Trophoblast cell (in vitro differentiated cells and primary cell): ENCODE data around the gene OR8B3. TPM values are rescaled to one million over a fixed set of nuclear protein-coding genes. Genes with fewer than 3 reads are reported as not detected.

ENCODE experiments used
- DNase-seq, 2 donors: peaks; one replicate each; pipeline ENCODE4 v3.0.0-alpha.2; 2016
- H2AFZ ChIP-seq: 2 replicates; pipeline ENCODE4 v1.6.1; 2013; ENCODE audit warnings: low read length, moderate library complexity, mild to moderate bottlenecking; ENCODE audit not compliant: insufficient read depth, poor library complexity
- H2AK5ac ChIP-seq: 2 replicates; pipeline ENCODE4 v1.6.1; 2013; ENCODE audit warnings: mild to moderate bottlenecking, low read length
- H2BK120ac ChIP-seq: 2 replicates; pipeline ENCODE4 v1.6.1; 2013; ENCODE audit warnings: low read length, mild to moderate bottlenecking, moderate library complexity; ENCODE audit not compliant: insufficient read depth, poor library complexity
- H2BK12ac ChIP-seq: 2 replicates; pipeline ENCODE4 v1.6.1; 2013; ENCODE audit warnings: mild to moderate bottlenecking, low read length, moderate library complexity
- H2BK5ac ChIP-seq: 2 replicates; pipeline ENCODE4 v1.6.1; 2013; ENCODE audit warnings: low read length, low read depth, moderate library complexity, mild to moderate bottlenecking; ENCODE audit not compliant: poor library complexity
- H3K14ac ChIP-seq: 2 replicates; pipeline ENCODE4 v1.6.1; 2013; ENCODE audit warnings: mild to moderate bottlenecking, low read length
- H3K18ac ChIP-seq: 2 replicates; pipeline ENCODE4 v1.6.1; 2013; ENCODE audit warnings: mild to moderate bottlenecking, low read length
- H3K23ac ChIP-seq: 2 replicates; pipeline ENCODE4 v1.6.1; 2013; ENCODE audit warnings: low read length
- H3K27ac ChIP-seq: 2 replicates; pipeline ENCODE4 v1.5.1; 2013; ENCODE audit warnings: low read depth, mild to moderate bottlenecking, inconsistent platforms, low read length, moderate library complexity
- H3K27me3 ChIP-seq: 2 replicates; pipeline ENCODE4 v1.6.1; 2013; ENCODE audit warnings: inconsistent platforms, mild to moderate bottlenecking, low read length, moderate library complexity; ENCODE audit not compliant: insufficient read depth
- H3K36me3 ChIP-seq, 2 experiments: 1 replicate in 1 of 2; 2 replicates in 1 of 2; pipeline ENCODE4 v1.6.1; 2013; ENCODE audit warnings: low read length in 2 of 2, mild to moderate bottlenecking in 2 of 2, moderate library complexity in 1 of 2; ENCODE audit not compliant: insufficient read depth in 2 of 2, control insufficient read depth in 1 of 2
- H3K4ac ChIP-seq: 2 replicates; pipeline ENCODE4 v1.6.1; 2013; ENCODE audit warnings: low read depth, mild to moderate bottlenecking, low read length, moderate library complexity
- H3K4me1 ChIP-seq, 2 experiments: 1 replicate in 1 of 2; 2 replicates in 1 of 2; pipeline ENCODE4 v1.6.1; 2013; ENCODE audit warnings: low read length in 2 of 2, mild to moderate bottlenecking in 2 of 2, moderate library complexity in 1 of 2; ENCODE audit not compliant: insufficient read depth in 2 of 2, control insufficient read depth in 1 of 2
- H3K4me2 ChIP-seq: 2 replicates; pipeline ENCODE4 v1.6.1; 2013; ENCODE audit warnings: inconsistent platforms, mild to moderate bottlenecking, low read length, moderate library complexity
- H3K4me3 ChIP-seq: 2 replicates; pipeline ENCODE4 v1.5.1; 2013; ENCODE audit warnings: mild to moderate bottlenecking, low read depth, low read length, inconsistent platforms
- H3K79me1 ChIP-seq: one replicate; pipeline ENCODE4 v1.6.1; 2013; ENCODE audit warnings: low read length
- H3K79me2 ChIP-seq: 2 replicates; pipeline ENCODE4 v1.6.1; 2013; ENCODE audit warnings: low read length, mild to moderate bottlenecking; ENCODE audit not compliant: control insufficient read depth, insufficient read depth, poor library complexity
- H3K9ac ChIP-seq: 2 replicates; pipeline ENCODE4 v1.6.1; 2013; ENCODE audit warnings: mild to moderate bottlenecking, low read length
- H3K9me3 ChIP-seq: 2 replicates; pipeline ENCODE4 v1.6.1; 2013; ENCODE audit warnings: low read depth, mild to moderate bottlenecking, control low read depth, inconsistent platforms, low read length; ENCODE audit not compliant: insufficient read depth
- H4K12ac ChIP-seq: 2 replicates; pipeline ENCODE4 v1.6.1; 2013; ENCODE audit warnings: low read depth, mild to moderate bottlenecking, low read length, moderate library complexity
- H4K8ac ChIP-seq: 2 replicates; pipeline ENCODE4 v1.6.1; 2013; ENCODE audit warnings: low read depth, mild to moderate bottlenecking, low read length, moderate library complexity
- H4K91ac ChIP-seq: one replicate; pipeline ENCODE4 v1.6.1; 2013; ENCODE audit warnings: low read depth, mild to moderate bottlenecking, low read length, moderate library complexity
- WGBS: extraction: QIAGEN DNeasy Blood & Tissue Kit; methylation state at CpG from one replicate; pipeline ENCODE4 v1.1.7; 2013; ENCODE audit warnings: missing lambda C conversion rate; ENCODE audit not compliant: insufficient read length, insufficient coverage; ENCODE audit errors: extremely low coverage; 5-methylcytosine and 5-hydroxymethylcytosine counted together
- polyA plus RNA-seq: library from polyadenylated mRNA; stranded (reverse); fragments of 200-250 nt; gene quantifications from 2 replicates; pipeline ENCODE4 v1.2.3, GENCODE V29; 2013

The OR8B3 gene
- polyA plus RNA-seq = not detected in 2 replicates

GRCh38 chr11:124398924-124399323, at the start of gene OR8B3:
Gene OR8B3 (minus strand): TSS chr11:124399024. CDS start chr11:124397351, 1,673 bp downstream.
- Histone ChIP-seq H3K4me3 (no peak within 1 kb of the TSS), H4K91ac (no peak within 1 kb of the TSS), H2BK5ac (no peak within 1 kb of the TSS), H2BK12ac (no peak within 1 kb of the TSS), H3K9me3 (no peaks in the 10 kb centered on the region), H3K9ac (no peak within 1 kb of the TSS), H3K27ac (no peak within 1 kb of the TSS), H3K79me2 (no peaks in the 10 kb centered on the region), H3K79me1 (no peaks in the 10 kb centered on the region), H3K18ac (no peak within 1 kb of the TSS), H4K8ac (no peak within 1 kb of the TSS), H3K14ac (no peak within 1 kb of the TSS), H3K4me2 (no peak within 1 kb of the TSS), H3K36me3 (no peaks in the 10 kb centered on the region), H3K27me3 (no peaks in the 10 kb centered on the region), H4K12ac (no peak within 1 kb of the TSS), H3K4ac (no peak within 1 kb of the TSS), H2AK5ac (no peak within 1 kb of the TSS), H2AFZ (no peak within 1 kb of the TSS), H3K23ac (no peak within 1 kb of the TSS), H2BK120ac (no peak within 1 kb of the TSS), H3K4me1 (no peaks in the 10 kb centered on the region)
- DNase-seq = no peak

GRCh38 chr11:124446916-124447315, 48.1 kb upstream of the OR8B3 start:
- Histone ChIP-seq H3K4ac (no peak overlapping the region), H4K91ac (no peak overlapping the region), H3K23ac (no peak overlapping the region), H3K79me1 (no peaks in the 10 kb centered on the region), H3K4me2 (no peak overlapping the region), H3K36me3 (no peaks in the 10 kb centered on the region), H2BK5ac (no peak overlapping the region), H3K27me3 (no peaks in the 10 kb centered on the region), H3K18ac (no peak overlapping the region), H4K12ac (no peak overlapping the region), H2BK120ac (no peak overlapping the region), H2AK5ac (no peak overlapping the region), H2AFZ (no peak overlapping the region), H3K9ac (no peak overlapping the region), H3K4me3 (no peak overlapping the region), H2BK12ac (no peak overlapping the region), H3K14ac (no peak overlapping the region), H3K79me2 (no peaks in the 10 kb centered on the region), H4K8ac (no peak overlapping the region), H3K4me1 (no peaks in the 10 kb centered on the region), H3K27ac (no peak overlapping the region), H3K9me3 (peaks cover 4% of the 10 kb centered on the region)
- 100% methylated on average over 1 of the region's 1 CpG for WGBS
- DNase-seq = no peak

GRCh38 chr11:124445646-124446150, 46.9 kb upstream of the OR8B3 start, which contains the start of gene OR8B8:
Gene OR8B8 (minus strand): TSS chr11:124445696. CDS start chr11:124441085, 4,611 bp downstream.
- Histone ChIP-seq H3K79me2 (no peaks in the 10 kb centered on the region), H3K4me1 (no peaks in the 10 kb centered on the region), H3K23ac (peak within 1 kb of the TSS; percentile 74), H4K91ac (no peak within 1 kb of the TSS), H3K4me2 (no peak within 1 kb of the TSS), H3K27me3 (no peaks in the 10 kb centered on the region), H2BK12ac (no peak within 1 kb of the TSS), H2AFZ (no peak within 1 kb of the TSS), H2BK5ac (no peak within 1 kb of the TSS), H3K36me3 (no peaks in the 10 kb centered on the region), H3K9me3 (peaks cover 4% of the 10 kb centered on the region), H3K79me1 (no peaks in the 10 kb centered on the region), H2BK120ac (no peak within 1 kb of the TSS), H3K4me3 (no peak within 1 kb of the TSS), H4K12ac (no peak within 1 kb of the TSS), H3K9ac (no peak within 1 kb of the TSS), H3K27ac (no peak within 1 kb of the TSS), H2AK5ac (no peak within 1 kb of the TSS), H4K8ac (no peak within 1 kb of the TSS), H3K14ac (no peak within 1 kb of the TSS), H3K18ac (no peak within 1 kb of the TSS), H3K4ac (no peak within 1 kb of the TSS)
- no peak for DNase-seq
- WGBS = no CpG with 5 or more reads among the region's 1 CpG

- Histone ChIP-seq H3K23ac (no peak overlapping the region), H3K27ac (no peak overlapping the region), H3K9ac (no peak overlapping the region), H4K12ac (no peak overlapping the region), H3K4me2 (no peak overlapping the region), H2BK5ac (no peak overlapping the region), H2BK120ac (no peak overlapping the region), H3K36me3 (no peaks in the 10 kb centered on the region), H3K4ac (no peak overlapping the region), H3K9me3 (peaks cover 2% of the 10 kb centered on the region), H3K27me3 (no peaks in the 10 kb centered on the region), H3K79me2 (no peaks in the 10 kb centered on the region), H3K18ac (no peak overlapping the region), H3K14ac (no peak overlapping the region), H3K4me3 (no peak overlapping the region), H3K79me1 (no peaks in the 10 kb centered on the region), H4K8ac (no peak overlapping the region), H2AK5ac (no peak overlapping the region), H4K91ac (no peak overlapping the region), H3K4me1 (no peaks in the 10 kb centered on the region), H2AFZ (no peak overlapping the region), H2BK12ac (no peak overlapping the region)
- no peak for DNase-seq
- WGBS = no CpG with 5 or more reads among the region's 2 CpGs
Measured at GRCh38 chr11:124442847-124443246, 44.0 kb upstream of the OR8B3 start.
